H9 (cell line): ENCODE measurements around the gene PLIN4. TPM values are rescaled to one million over a fixed set of nuclear protein-coding genes. Genes with fewer than 3 reads are reported as not detected.

Experiments
- DNase-seq: peaks from one replicate; pipeline ENCODE4 v3.0.0-alpha.2; 2017
- H2AFZ ChIP-seq: one replicate; pipeline ENCODE4 v1.6.1; 2013; ENCODE audit warnings: mild to moderate bottlenecking, low read length, control low read depth, moderate library complexity
- H2AK5ac ChIP-seq: 2 replicates; pipeline ENCODE4 v1.6.1; 2013; ENCODE audit warnings: low read length, control low read depth, mixed read lengths; ENCODE audit not compliant: insufficient read length
- H2BK120ac ChIP-seq: one replicate; pipeline ENCODE4 v1.6.1; 2013; ENCODE audit warnings: low read depth, mild to moderate bottlenecking, low read length, control low read depth, inconsistent platforms; ENCODE audit not compliant: poor library complexity, severe bottlenecking
- H2BK12ac ChIP-seq: 2 replicates; pipeline ENCODE4 v1.6.1; 2013; ENCODE audit warnings: low read length, control low read depth, mixed read lengths, low read depth; ENCODE audit not compliant: insufficient read length
- H2BK15ac ChIP-seq: 2 replicates; pipeline ENCODE4 v1.6.1; 2013; ENCODE audit warnings: low read depth, low read length, control low read depth
- H2BK20ac ChIP-seq: one replicate; pipeline ENCODE4 v1.6.1; 2013; ENCODE audit warnings: low read depth, mild to moderate bottlenecking, low read length, control low read depth, inconsistent platforms; ENCODE audit not compliant: poor library complexity, severe bottlenecking
- H2BK5ac ChIP-seq: 2 replicates; pipeline ENCODE4 v1.6.1; 2013; ENCODE audit warnings: low read length, control low read depth, mixed read lengths; ENCODE audit not compliant: insufficient read length
- H3K14ac ChIP-seq: 2 replicates; pipeline ENCODE4 v1.6.1; 2013; ENCODE audit warnings: low read length, control low read depth; ENCODE audit not compliant: insufficient read depth
- H3K18ac ChIP-seq: 2 replicates; pipeline ENCODE4 v1.6.1; 2013; ENCODE audit warnings: low read depth, mild to moderate bottlenecking, mixed read lengths, low read length, control low read depth; ENCODE audit not compliant: insufficient read length
- H3K23ac ChIP-seq: 2 replicates; pipeline ENCODE4 v1.6.1; 2013; ENCODE audit warnings: low read length, control low read depth, mixed read lengths, low read depth; ENCODE audit not compliant: insufficient read length
- H3K23me2 ChIP-seq: 2 replicates; pipeline ENCODE4 v1.6.1; 2013; ENCODE audit warnings: low read depth, mild to moderate bottlenecking, mixed read lengths, low read length, control low read depth; ENCODE audit not compliant: insufficient read length, poor library complexity, severe bottlenecking
- H3K27ac ChIP-seq: 2 replicates; pipeline ENCODE4 v1.5.1; 2013; ENCODE audit warnings: low read length, control low read depth, mixed read lengths, low read depth; ENCODE audit not compliant: insufficient read length
- H3K27me3 ChIP-seq: 2 replicates; pipeline ENCODE4 v1.6.1; 2013; ENCODE audit warnings: low read length, control low read depth, inconsistent platforms; ENCODE audit not compliant: insufficient read depth
- H3K4ac ChIP-seq: 2 replicates; pipeline ENCODE4 v1.6.1; 2013; ENCODE audit warnings: low read depth, mild to moderate bottlenecking, control low read depth, inconsistent platforms, low read length, moderate library complexity
- H3K4me1 ChIP-seq: 2 replicates; pipeline ENCODE4 v1.6.1; 2013; ENCODE audit warnings: low read length, control low read depth, inconsistent platforms; ENCODE audit not compliant: insufficient read depth
- H3K4me2 ChIP-seq: 2 replicates; pipeline ENCODE4 v1.6.1; 2013; ENCODE audit warnings: low read length, control low read depth, mixed read lengths; ENCODE audit not compliant: insufficient read length, insufficient read depth
- H3K56ac ChIP-seq: 2 replicates; pipeline ENCODE4 v1.6.1; 2013; ENCODE audit warnings: low read depth, mild to moderate bottlenecking, mixed read lengths, low read length, control low read depth; ENCODE audit not compliant: insufficient read length
- H3K79me1 ChIP-seq: 2 replicates; pipeline ENCODE4 v1.6.1; 2013; ENCODE audit warnings: low read depth, mild to moderate bottlenecking, moderate library complexity, low read length, control low read depth, inconsistent platforms; ENCODE audit not compliant: insufficient read depth, poor library complexity, severe bottlenecking
- H3K79me2 ChIP-seq: 2 replicates; pipeline ENCODE4 v1.6.1; 2013; ENCODE audit warnings: low read length, control low read depth, inconsistent platforms; ENCODE audit not compliant: insufficient read depth
- H3K9ac ChIP-seq: 2 replicates; pipeline ENCODE4 v1.6.1; 2013; ENCODE audit warnings: low read length, control low read depth, mixed read lengths; ENCODE audit not compliant: insufficient read length; ENCODE audit errors: extremely low read depth
- H3K9me3 ChIP-seq: one replicate; pipeline ENCODE4 v1.6.1; 2013; ENCODE audit warnings: low read depth, low read length, inconsistent platforms; ENCODE audit not compliant: control insufficient read depth
- H3T11ph ChIP-seq: one replicate; pipeline ENCODE4 v1.6.1; 2013; ENCODE audit warnings: mild to moderate bottlenecking, low read length, control low read depth, inconsistent platforms
- H4K20me1 ChIP-seq: one replicate; pipeline ENCODE4 v1.6.1; 2013; ENCODE audit not compliant: control insufficient read depth, insufficient read length, insufficient read depth
- H4K5ac ChIP-seq: 2 replicates; pipeline ENCODE4 v1.6.1; 2013; ENCODE audit warnings: low read depth, mild to moderate bottlenecking, mixed read lengths, low read length, control low read depth; ENCODE audit not compliant: insufficient read length
- H4K8ac ChIP-seq: replicated peaks from 2 replicates; pipeline ENCODE4 v1.6.1; 2013; ENCODE audit warnings: low read length, control low read depth, mixed read lengths, low read depth; ENCODE audit not compliant: insufficient read length
- H4K91ac ChIP-seq: 2 replicates; pipeline ENCODE4 v1.6.1; 2013; ENCODE audit warnings: low read depth, mild to moderate bottlenecking, moderate library complexity, mixed read lengths, low read length, control low read depth; ENCODE audit not compliant: insufficient read length
- H3K27ac Mint-ChIP-seq, 3 experiments: 2 replicates in 2 of 3; 3 replicates in 1 of 3; pipeline ENCODE4 v1.8.0; 2020 to 2021; ENCODE audit warnings: mixed read lengths in 3 of 3, mild to moderate bottlenecking in 1 of 3, moderate library complexity in 1 of 3
- H3K27me3 Mint-ChIP-seq: 2 replicates; pipeline ENCODE4 v1.8.0; 2021; ENCODE audit warnings: low read depth, mild to moderate bottlenecking, moderate library complexity, mixed read lengths
- H3K36me3 Mint-ChIP-seq, 3 experiments: 2 replicates in 2 of 3; 3 replicates in 1 of 3; pipeline ENCODE4 v1.8.0; 2020 to 2021; ENCODE audit warnings: low read depth in 3 of 3, mixed read lengths in 3 of 3; ENCODE audit not compliant: insufficient read depth in 1 of 3
- H3K4me1 Mint-ChIP-seq, 2 experiments: 2 replicates each; pipeline ENCODE4 v1.8.0; 2020; ENCODE audit warnings: mixed read lengths in 2 of 2
- H3K4me3 Mint-ChIP-seq, 2 experiments: 2 replicates in 1 of 2; 3 replicates in 1 of 2; pipeline ENCODE4 v1.8.0; 2020 to 2021; ENCODE audit warnings: mild to moderate bottlenecking in 2 of 2, mixed read lengths in 2 of 2, moderate library complexity in 1 of 2
- H3K9me3 Mint-ChIP-seq, 2 experiments: 2 replicates in 1 of 2; 3 replicates in 1 of 2; pipeline ENCODE4 v1.8.0; 2020; ENCODE audit warnings: mild to moderate bottlenecking in 2 of 2, mixed read lengths in 2 of 2, moderate library complexity in 1 of 2
- CTCF ChIP-seq: fragments of 200-600 bp; sonication (generic); conservative IDR thresholded peaks from 3 replicates; pipeline ENCODE4 v1.8.0; 2021; ENCODE audit warnings: antibody characterized with exemption, mild to moderate bottlenecking
- WGBS: extraction: QIAGEN DNeasy Blood & Tissue Kit; methylation state at CpG from one replicate; pipeline ENCODE4 v1.1.7; 2013; ENCODE audit warnings: missing lambda C conversion rate, low lambda C conversion rate, mixed read lengths; ENCODE audit not compliant: insufficient read length; ENCODE audit errors: extremely low coverage; 5-methylcytosine and 5-hydroxymethylcytosine counted together
- total RNA-seq: library from RNA; stranded (reverse); gene quantifications from 2 replicates; pipeline ENCODE4 v1.2.1, GENCODE V29; 2021

Gene PLIN4
- total RNA-seq, 1 experiment from 2014 or later: 1.1 TPM

- Histone ChIP-seq H3K18ac (no peak overlapping the region), H3K27me3 (0 out of 2 replicates have a peak, but pooled peaks cover 2% of the 10 kb centered on the region), H2AK5ac (no peak overlapping the region), H3K79me2 (no peaks in the 10 kb centered on the region), H2AFZ (no peak overlapping the region), H2BK15ac (no peak overlapping the region), H2BK120ac (no peak overlapping the region), H3K23ac (no peak overlapping the region), H4K91ac (no peak overlapping the region), H3K14ac (no peak overlapping the region; the same call in 1 of the 2 replicates), H3K23me2 (no peaks in the 10 kb centered on the region), H3K4me1 (no peaks in the 10 kb centered on the region), H2BK12ac (no peak overlapping the region), H4K8ac (no peak overlapping the region), H3K9ac (no peak overlapping the region), H3K9me3 (no peaks in the 10 kb centered on the region), H4K20me1 (no peaks in the 10 kb centered on the region), H2BK20ac (no peak overlapping the region), H3K27ac (no peak overlapping the region), H3T11ph (no peak overlapping the region), H3K79me1 (no peaks in the 10 kb centered on the region), H3K4ac (no peak overlapping the region), H3K4me2 (no peak overlapping the region), H3K56ac (no peak overlapping the region), H4K5ac (peak overlapping the region; percentile 12), H2BK5ac (no peak overlapping the region)
- WGBS: no CpG with 5 or more reads among the region's 6 CpGs
- no peak for TF ChIP-seq CTCF
- 0 out of 5 replicates have a peak, but pooled peaks cover 0 to 2% of the 10 kb centered on the region in 2 experiments for H3K9me3 Mint-ChIP-seq
- H3K36me3 Mint-ChIP-seq: no peaks in the 10 kb centered on the region
- H3K4me1 Mint-ChIP-seq: peaks cover 3 to 7% of the 10 kb centered on the region in 2 experiments; a peak in 3 of 4 replicates
- no peak for DNase-seq
- peaks cover 59% of the 10 kb centered on the region for H3K27me3 Mint-ChIP-seq
- no peak overlapping the region; a peak in 1 of 7 replicates for H3K27ac Mint-ChIP-seq
- H3K4me3 Mint-ChIP-seq: no peak overlapping the region
These were observed 848 bp upstream of the PLIN4 start for GRCh38 chr19:4519172-4519496.
